ENCODE data around the gene PMAIP1. TPM values are rescaled to one million over a fixed set of nuclear protein-coding genes. Genes with fewer than 3 reads are reported as not detected.

The PMAIP1 gene
- total and polyA plus RNA-seq, 7 donors, result 0.25 to 2.9 (median 0.89) TPM

DNA sequence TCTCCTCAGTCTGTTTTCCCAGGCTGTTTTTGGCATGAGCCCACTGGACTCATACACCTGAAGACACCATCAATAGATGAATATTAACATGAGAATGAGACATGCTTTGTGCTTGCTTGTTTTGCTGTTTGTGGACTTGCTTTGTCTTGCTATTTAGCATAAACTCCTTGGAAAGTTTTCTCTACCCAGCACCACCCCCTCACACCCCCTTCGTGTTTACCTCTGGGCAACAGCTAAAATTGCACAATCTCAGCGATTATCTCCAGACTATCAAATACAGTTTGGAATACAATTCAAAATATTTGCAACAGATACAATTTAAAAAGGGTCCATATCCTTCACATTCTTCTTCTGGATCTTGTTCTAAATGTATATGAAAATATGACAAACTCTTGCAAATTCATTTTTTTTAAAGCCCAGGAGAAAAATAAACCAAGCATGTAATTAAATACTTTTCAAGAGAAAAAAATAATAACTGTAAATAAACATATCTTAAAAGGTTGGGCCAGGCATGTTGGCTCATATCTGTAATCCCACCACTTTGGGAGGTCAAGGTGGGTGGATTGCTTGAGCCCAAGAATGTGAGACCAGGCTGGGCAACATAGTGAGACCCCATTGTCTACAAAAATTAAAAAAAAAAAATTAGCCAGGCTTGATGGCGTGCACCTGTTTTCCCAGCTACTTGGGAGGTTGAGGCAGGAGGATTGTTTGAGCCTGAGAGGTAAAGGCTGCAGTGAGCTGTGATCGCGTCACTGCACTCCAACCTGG, 32.3 kb upstream of the PMAIP1 start:
- no peaks in the 10 kb centered on the region for H3K9me3 ChIP-seq
- DNase-seq (no peak), ATAC-seq (no peak)
- no peak overlapping the region for H3K4me3 ChIP-seq
- no peak overlapping the region for H3K27ac ChIP-seq
- H3K36me3 ChIP-seq (ENCODE audit: insufficient read depth in 1 of 2, low read depth in 1 of 2), result no peaks in the 10 kb centered on the region
- no peaks in the 10 kb centered on the region for H3K27me3 ChIP-seq (ENCODE audit: insufficient read depth in 3 of 3, low read length in 2 of 3)
- TF ChIP-seq, protein P1, sequence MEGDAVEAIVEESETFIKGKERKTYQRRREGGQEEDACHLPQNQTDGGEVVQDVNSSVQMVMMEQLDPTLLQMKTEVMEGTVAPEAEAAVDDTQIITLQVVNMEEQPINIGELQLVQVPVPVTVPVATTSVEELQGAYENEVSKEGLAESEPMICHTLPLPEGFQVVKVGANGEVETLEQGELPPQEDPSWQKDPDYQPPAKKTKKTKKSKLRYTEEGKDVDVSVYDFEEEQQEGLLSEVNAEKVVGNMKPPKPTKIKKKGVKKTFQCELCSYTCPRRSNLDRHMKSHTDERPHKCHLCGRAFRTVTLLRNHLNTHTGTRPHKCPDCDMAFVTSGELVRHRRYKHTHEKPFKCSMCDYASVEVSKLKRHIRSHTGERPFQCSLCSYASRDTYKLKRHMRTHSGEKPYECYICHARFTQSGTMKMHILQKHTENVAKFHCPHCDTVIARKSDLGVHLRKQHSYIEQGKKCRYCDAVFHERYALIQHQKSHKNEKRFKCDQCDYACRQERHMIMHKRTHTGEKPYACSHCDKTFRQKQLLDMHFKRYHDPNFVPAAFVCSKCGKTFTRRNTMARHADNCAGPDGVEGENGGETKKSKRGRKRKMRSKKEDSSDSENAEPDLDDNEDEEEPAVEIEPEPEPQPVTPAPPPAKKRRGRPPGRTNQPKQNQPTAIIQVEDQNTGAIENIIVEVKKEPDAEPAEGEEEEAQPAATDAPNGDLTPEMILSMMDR (IDR thresholded peaks at IDR 0.05), result no peak
- H3K4me1 ChIP-seq, result no peaks in the 10 kb centered on the region
- 66 to 68% (median 67%) methylated on average over 5 of the region's 5 CpGs for WGBS, 3 donors
- intact Hi-C loops (cut with DNase I), result no loop called here

GRCh38 chr18:59870623-59871130, 29.1 kb upstream of the PMAIP1 start:
- ATAC-seq (no peak), DNase-seq (no peak)
- intact Hi-C loops (cut with DNase I), result no loop called here
- Histone ChIP-seq H3K9me3 (no peaks in the 10 kb centered on the region), H3K4me1 (no peaks in the 10 kb centered on the region), H3K27me3 (ENCODE audit: insufficient read depth in 3 of 3, low read length in 2 of 3) (no peaks in the 10 kb centered on the region), H3K36me3 (ENCODE audit: insufficient read depth in 1 of 2, low read depth in 1 of 2) (no peaks in the 10 kb centered on the region), H3K27ac (no peak overlapping the region), H3K4me3 (no peak overlapping the region)
- TF ChIP-seq, protein P1 (IDR thresholded peaks at IDR 0.05), result no peak

GRCh38 chr18:59871711-59872362, 28.0 kb upstream of the PMAIP1 start:
- H3K4me1 ChIP-seq, result no peaks in the 10 kb centered on the region
- TF ChIP-seq, protein P1 (IDR thresholded peaks at IDR 0.05), result no peak
- no peaks in the 10 kb centered on the region for H3K9me3 ChIP-seq
- no peaks in the 10 kb centered on the region for H3K36me3 ChIP-seq (ENCODE audit: insufficient read depth in 1 of 2, low read depth in 1 of 2)
- H3K27ac ChIP-seq, result no peak overlapping the region
- no peaks in the 10 kb centered on the region for H3K27me3 ChIP-seq (ENCODE audit: insufficient read depth in 3 of 3, low read length in 2 of 3)
- 51 to 67% (median 52%) methylated on average over 10 of the region's 10 CpGs for WGBS, 3 donors
- DNase-seq (no peak), ATAC-seq (no peak)
- intact Hi-C loops (cut with DNase I), result no loop called here
- H3K4me3 ChIP-seq, result no peak overlapping the region

DNA sequence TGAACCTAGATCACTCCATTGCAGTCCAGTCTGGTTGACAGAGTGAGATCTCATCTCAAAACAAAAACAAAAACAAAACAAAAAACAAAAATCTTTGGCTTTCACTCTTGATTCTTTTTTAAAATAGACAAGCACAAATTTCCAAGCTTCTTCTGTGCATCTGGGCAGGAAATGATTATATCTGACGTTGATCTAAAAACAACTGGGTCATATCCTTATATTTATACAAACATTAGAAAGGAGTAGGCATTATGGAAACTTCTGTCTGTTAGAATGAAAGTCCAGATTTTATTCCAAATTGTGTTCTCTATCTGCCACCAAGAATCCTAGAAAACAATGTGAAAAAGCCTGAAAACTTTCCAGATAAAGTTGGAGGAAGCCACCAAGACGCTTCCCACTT, 26.2 kb upstream of the PMAIP1 start:
- no peaks in the 10 kb centered on the region for H3K4me1 ChIP-seq
- no peak for ATAC-seq
- H3K27me3 ChIP-seq (ENCODE audit: insufficient read depth in 3 of 3, low read length in 2 of 3), result no peaks in the 10 kb centered on the region
- no peaks in the 10 kb centered on the region for H3K9me3 ChIP-seq
- no peaks in the 10 kb centered on the region for H3K36me3 ChIP-seq (ENCODE audit: insufficient read depth in 1 of 2, low read depth in 1 of 2)
- TF ChIP-seq, protein P1 (IDR thresholded peaks at IDR 0.05), result no peak
- no peak overlapping the region for H3K4me3 ChIP-seq
- intact Hi-C loops (cut with DNase I), result no loop called here
- no peak for DNase-seq
- H3K27ac ChIP-seq, result no peak overlapping the region
- WGBS, 3 donors, result 59 to 67% (median 61%) methylated on average over 2 of the region's 2 CpGs

Data from psoas muscle (tissue), 8 donors.